ENCODE results near the gene FIBP. TPM values are rescaled to one million over a fixed set of nuclear protein-coding genes. Genes with fewer than 3 reads are reported as not detected.

FIBP gene
- polyA plus RNA-seq, 3 donors, result 79.1 to 109 (median 101) TPM

DNA sequence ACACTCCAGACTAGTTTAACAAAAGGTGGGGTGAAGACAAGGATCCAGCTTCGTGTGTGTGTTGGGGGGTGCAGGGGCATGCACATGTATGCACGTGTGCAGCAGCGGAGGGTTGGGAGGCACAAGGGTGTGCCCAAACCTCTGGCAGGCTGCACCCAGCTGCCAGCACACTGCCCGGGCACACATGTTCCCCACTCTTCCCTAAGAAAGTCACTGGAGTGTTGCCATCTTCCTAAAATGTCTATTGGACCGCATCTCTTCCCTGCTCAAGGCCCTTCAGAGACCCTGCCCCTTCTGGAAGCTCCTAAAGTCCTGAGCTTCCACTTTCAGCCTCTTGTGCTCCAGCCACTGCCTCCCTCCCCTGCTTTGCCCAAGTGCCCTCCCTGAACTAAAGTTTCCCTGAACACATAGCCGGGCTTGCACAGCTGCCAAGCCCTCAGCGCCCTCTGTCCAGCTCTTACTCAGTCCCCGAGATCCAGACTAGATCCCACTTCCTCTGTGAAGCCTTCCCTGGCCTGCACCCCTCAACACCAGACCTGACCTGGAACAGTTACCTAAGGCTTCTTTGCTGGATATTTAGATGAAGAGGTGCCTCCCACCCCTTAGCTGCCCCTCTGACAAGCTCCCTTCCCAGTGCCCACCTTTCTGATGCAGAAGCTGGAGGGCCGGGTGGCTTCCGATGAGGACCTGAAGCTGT lies 36.3 kb downstream of the FIBP start:
- H4K20me1 ChIP-seq (ENCODE audit: insufficient read depth, low read length), result peaks cover 75% of the 10 kb centered on the region
- no peak overlapping the region for H2AFZ ChIP-seq (ENCODE audit: insufficient read depth, low read depth, low read length, poor library complexity, severe bottlenecking)
- H3K4me3 ChIP-seq (replicated peaks in 1 of 3; ENCODE audit: low read depth in 2 of 3, low read length in 3 of 3), result no peak overlapping the region
- intact Hi-C loops (cut with micrococcal nuclease), result no loop called here
- WGBS (ENCODE audit: insufficient coverage), result 94% methylated on average over 9 of the region's 10 CpGs
- no peak for TF ChIP-seq CTCF (IDR thresholded peaks at IDR 0.05)
- Mint-ChIP-seq H3K27ac (no peak overlapping the region), H3K36me3 (peaks cover 45 to 59% of the 10 kb centered on the region in 2 donors), H3K9me3 (peaks cover 0 to 12% (median 8%) of the 10 kb centered on the region in 7 donors), H3K4me1 (peaks cover 37% of the 10 kb centered on the region), H3K4me3 (no peak overlapping the region), H3K27me3 (ENCODE audit: low read depth in 3 of 3) (peaks cover 0 to 3% (median 0%) of the 10 kb centered on the region in 3 donors)
- peak overlapping the region in 1 of 2 donors; percentile 4 for H3K27ac ChIP-seq (ENCODE audit: low read depth in 1 of 2, low read length in 2 of 2)
- H3K9me3 ChIP-seq (replicated peaks in 1 of 2; ENCODE audit: control insufficient read depth in 1 of 2, insufficient read depth in 1 of 2, low read length in 2 of 2), result peaks cover 4 to 8% of the 10 kb centered on the region in 2 donors
- no peaks in the 10 kb centered on the region for H3K27me3 ChIP-seq (ENCODE audit: control insufficient read depth in 2 of 2, insufficient read depth in 2 of 2, low read length in 2 of 2)
- H3K9ac ChIP-seq (ENCODE audit: insufficient read depth, low read length, poor library complexity, severe bottlenecking), result no peak overlapping the region
- H3K36me3 ChIP-seq (replicated peaks in 1 of 2; ENCODE audit: control insufficient read depth in 1 of 2, insufficient read depth in 2 of 2, low read length in 2 of 2), result peaks cover 42 to 58% of the 10 kb centered on the region in 2 donors
- peaks cover 13 to 21% of the 10 kb centered on the region in 2 donors for H3K4me1 ChIP-seq (ENCODE audit: control insufficient read depth in 1 of 2, insufficient read depth in 2 of 2, low read length in 2 of 2)
- DNase-seq, result no peak
- H3K79me2 ChIP-seq (ENCODE audit: insufficient read depth, low read length), result peaks cover 38% of the 10 kb centered on the region
- no peak overlapping the region for H3K4me2 ChIP-seq (replicated peaks; ENCODE audit: extremely low read depth, low read length, poor library complexity, severe bottlenecking)

DNA sequence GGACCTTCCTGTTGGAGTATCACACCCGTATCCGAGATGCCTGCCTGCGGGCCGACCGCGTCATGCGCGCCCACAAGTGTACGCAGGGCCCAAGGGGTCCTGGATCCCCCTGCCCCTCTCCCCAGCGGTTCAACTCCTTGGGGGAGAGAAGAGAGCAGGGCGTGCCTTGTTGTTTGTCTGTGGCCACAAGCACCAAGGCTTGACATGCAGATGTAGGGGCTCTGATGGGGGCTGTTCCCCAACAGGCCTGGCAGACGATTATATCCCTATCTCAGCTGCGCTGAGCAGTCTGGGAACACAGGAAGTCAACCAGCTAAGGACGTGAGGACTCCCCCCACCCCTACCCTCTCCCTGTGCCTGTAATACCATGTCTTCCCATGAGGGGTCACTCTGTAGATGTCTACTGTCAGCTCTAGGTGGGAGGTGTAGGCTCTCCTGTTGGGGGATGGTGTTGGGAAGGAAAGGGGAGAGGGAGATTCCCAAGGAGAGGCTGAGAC lies 37.1 kb downstream of the FIBP start:
- Histone ChIP-seq H4K20me1 (ENCODE audit: insufficient read depth, low read length) (peaks cover 66% of the 10 kb centered on the region), H3K79me2 (ENCODE audit: insufficient read depth, low read length) (peaks cover 29% of the 10 kb centered on the region), H3K4me3 (replicated peaks in 1 of 3; ENCODE audit: low read depth in 2 of 3, low read length in 3 of 3) (no peak overlapping the region), H3K27me3 (ENCODE audit: control insufficient read depth in 2 of 2, insufficient read depth in 2 of 2, low read length in 2 of 2) (no peaks in the 10 kb centered on the region), H3K27ac (ENCODE audit: low read depth in 1 of 2, low read length in 2 of 2) (peak overlapping the region in 1 of 2 donors; percentile 4), H3K36me3 (replicated peaks in 1 of 2; ENCODE audit: control insufficient read depth in 1 of 2, insufficient read depth in 2 of 2, low read length in 2 of 2) (peaks cover 42 to 57% of the 10 kb centered on the region in 2 donors), H3K9me3 (replicated peaks in 1 of 2; ENCODE audit: control insufficient read depth in 1 of 2, insufficient read depth in 1 of 2, low read length in 2 of 2) (peaks cover 4 to 8% of the 10 kb centered on the region in 2 donors), H3K9ac (ENCODE audit: insufficient read depth, low read length, poor library complexity, severe bottlenecking) (no peak overlapping the region), H2AFZ (ENCODE audit: insufficient read depth, low read depth, low read length, poor library complexity, severe bottlenecking) (no peak overlapping the region), H3K4me1 (ENCODE audit: control insufficient read depth in 1 of 2, insufficient read depth in 2 of 2, low read length in 2 of 2) (peaks cover 7 to 13% of the 10 kb centered on the region in 2 donors), H3K4me2 (replicated peaks; ENCODE audit: extremely low read depth, low read length, poor library complexity, severe bottlenecking) (no peak overlapping the region)
- intact Hi-C loops (cut with micrococcal nuclease), result no loop called here
- H3K4me1 Mint-ChIP-seq, result peaks cover 30% of the 10 kb centered on the region
- peak in 1 of 3 donors; percentile 10 for DNase-seq
- peaks cover 40 to 51% of the 10 kb centered on the region in 2 donors for H3K36me3 Mint-ChIP-seq
- no peak overlapping the region for H3K4me3 Mint-ChIP-seq
- no peak overlapping the region for H3K27ac Mint-ChIP-seq
- peaks cover 0 to 5% (median 0%) of the 10 kb centered on the region in 3 donors for H3K27me3 Mint-ChIP-seq (ENCODE audit: low read depth in 3 of 3)
- peak; percentile 47 for TF ChIP-seq CTCF (IDR thresholded peaks at IDR 0.05)
- 95% methylated on average over 3 of the region's 14 CpGs for WGBS (ENCODE audit: insufficient coverage)
- H3K9me3 Mint-ChIP-seq, result peaks cover 0 to 12% (median 8%) of the 10 kb centered on the region in 7 donors

All from CD14-positive monocyte (primary cell).